Measurements from ENCODE around the gene UNC5A.

GRCh38 chr5:176772271-176773210, 37.8 kb upstream of the UNC5A start:
- TF ChIP-seq CTCF (IDR thresholded peaks at IDR 0.05) (no peak), POLR2A (IDR thresholded peaks at IDR 0.05) (no peak), EP300 (IDR thresholded peaks at IDR 0.05) (no peak), POLR2AphosphoS5 (IDR thresholded peaks at IDR 0.05) (no peak)
